GM13977 (cell line): ENCODE results near the gene DRAXIN.

ENCODE experiments used
- DNase-seq: peaks from one replicate; pipeline ENCODE4 v3.0.0; 2012; ENCODE audit warnings: low spot score
- in situ Hi-C: fragments of 300-500 bp; cut with MboI; formaldehyde crosslinking; loops from one replicate; pipeline ENCODE4 v1.12.0; 2022; ENCODE audit warnings: low sequenced_read_pairs, low pct_unique_long_range_greater_than_20kb, mixed read lengths, inconsistent platforms; ENCODE audit not compliant: unreplicated experiment
- TF ChIP-seq, protein P1 (sequence below): IDR thresholded peaks from 2 replicates; pipeline ENCODE4 v1.5.1; 2012; ENCODE audit warnings: mild to moderate bottlenecking, control low read depth; ENCODE audit not compliant: insufficient read depth; ENCODE audit errors: extremely low read depth, missing control alignments

Gene DRAXIN

DNA sequence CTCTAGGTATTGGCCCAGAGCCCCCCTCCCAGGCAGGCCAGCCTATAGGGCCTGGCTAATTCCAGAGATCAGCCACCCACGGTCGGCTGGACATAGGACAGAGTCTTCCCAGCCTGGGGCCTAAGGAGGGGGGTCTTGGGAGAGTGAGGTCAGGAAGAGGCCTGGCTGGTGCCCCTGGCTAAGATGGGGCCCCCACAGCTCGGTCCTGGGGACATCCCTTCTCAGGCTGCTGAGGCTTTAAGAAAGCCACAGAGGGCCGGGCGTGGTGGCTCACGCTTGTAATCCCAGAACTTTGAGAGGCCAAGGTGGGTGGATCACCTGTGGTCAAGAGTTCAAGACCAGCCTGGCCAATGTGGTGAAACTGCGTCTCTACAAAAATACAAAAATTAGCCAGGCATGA, 73.0 kb downstream of the DRAXIN start:
- TF ChIP-seq, protein P1, sequence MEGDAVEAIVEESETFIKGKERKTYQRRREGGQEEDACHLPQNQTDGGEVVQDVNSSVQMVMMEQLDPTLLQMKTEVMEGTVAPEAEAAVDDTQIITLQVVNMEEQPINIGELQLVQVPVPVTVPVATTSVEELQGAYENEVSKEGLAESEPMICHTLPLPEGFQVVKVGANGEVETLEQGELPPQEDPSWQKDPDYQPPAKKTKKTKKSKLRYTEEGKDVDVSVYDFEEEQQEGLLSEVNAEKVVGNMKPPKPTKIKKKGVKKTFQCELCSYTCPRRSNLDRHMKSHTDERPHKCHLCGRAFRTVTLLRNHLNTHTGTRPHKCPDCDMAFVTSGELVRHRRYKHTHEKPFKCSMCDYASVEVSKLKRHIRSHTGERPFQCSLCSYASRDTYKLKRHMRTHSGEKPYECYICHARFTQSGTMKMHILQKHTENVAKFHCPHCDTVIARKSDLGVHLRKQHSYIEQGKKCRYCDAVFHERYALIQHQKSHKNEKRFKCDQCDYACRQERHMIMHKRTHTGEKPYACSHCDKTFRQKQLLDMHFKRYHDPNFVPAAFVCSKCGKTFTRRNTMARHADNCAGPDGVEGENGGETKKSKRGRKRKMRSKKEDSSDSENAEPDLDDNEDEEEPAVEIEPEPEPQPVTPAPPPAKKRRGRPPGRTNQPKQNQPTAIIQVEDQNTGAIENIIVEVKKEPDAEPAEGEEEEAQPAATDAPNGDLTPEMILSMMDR: no peak
- in situ Hi-C loops: no loop called here
- DNase-seq: no peak

DNA sequence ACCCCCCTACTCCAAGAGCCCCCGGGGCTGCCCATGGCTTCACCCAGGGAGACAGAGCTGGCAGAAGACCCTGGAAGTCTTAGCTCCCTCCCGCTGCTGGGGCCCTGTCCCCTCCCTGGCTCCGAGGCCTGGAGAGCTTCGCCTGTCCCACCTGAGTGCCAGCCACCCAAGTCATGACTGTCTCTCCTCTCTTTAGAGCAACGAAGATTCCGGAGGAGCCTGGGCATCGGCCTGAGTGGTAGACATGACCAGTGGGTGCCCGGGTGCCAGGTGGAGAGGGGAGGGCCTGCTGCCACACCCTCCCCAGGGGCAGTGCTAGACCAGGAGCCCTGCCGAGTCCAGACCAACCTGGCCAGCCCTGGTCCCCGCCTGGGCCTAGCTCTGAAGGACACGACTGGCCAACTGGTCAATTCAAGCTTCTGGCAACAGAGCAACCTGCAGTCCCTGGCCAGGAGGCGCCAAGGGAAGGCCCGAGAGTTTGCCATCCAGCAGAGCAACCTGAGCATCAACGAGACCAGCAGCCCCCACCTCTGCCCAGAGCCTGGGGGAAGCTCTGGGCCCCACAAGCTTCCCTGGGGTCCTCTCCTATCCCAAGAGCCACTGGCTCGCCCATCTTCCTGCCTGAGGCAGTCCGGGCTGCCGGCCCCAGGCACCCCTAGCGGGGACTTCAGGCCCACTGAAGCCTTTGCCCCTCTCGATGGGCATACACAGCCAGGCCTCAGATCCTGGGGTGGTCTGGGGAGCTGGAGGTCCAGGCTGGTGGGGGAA, 74.3 kb downstream of the DRAXIN start:
- TF ChIP-seq, protein P1: no peak
- DNase-seq: no peak
- in situ Hi-C loops: no loop called here

DNA sequence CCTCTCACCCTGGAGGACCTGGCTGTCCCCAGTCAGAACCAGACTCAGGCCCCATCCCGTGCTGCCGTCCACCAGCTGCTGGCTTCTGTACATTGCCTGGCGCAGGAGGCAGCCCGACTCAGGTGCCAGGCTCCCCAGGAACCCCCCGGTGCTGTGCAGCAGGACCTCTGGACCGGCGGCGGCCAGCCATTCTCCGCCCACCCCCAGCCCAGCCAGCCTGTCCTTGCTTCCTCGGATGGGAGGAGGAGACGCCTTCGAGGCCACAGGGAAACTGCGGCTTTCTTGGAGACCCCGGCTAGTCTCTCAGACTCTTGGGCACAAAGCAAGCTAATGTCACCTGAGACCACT, 74.9 kb downstream of the DRAXIN start:
- TF ChIP-seq, protein P1: no peak
- in situ Hi-C loops: no loop called here
- DNase-seq: no peak

DNA sequence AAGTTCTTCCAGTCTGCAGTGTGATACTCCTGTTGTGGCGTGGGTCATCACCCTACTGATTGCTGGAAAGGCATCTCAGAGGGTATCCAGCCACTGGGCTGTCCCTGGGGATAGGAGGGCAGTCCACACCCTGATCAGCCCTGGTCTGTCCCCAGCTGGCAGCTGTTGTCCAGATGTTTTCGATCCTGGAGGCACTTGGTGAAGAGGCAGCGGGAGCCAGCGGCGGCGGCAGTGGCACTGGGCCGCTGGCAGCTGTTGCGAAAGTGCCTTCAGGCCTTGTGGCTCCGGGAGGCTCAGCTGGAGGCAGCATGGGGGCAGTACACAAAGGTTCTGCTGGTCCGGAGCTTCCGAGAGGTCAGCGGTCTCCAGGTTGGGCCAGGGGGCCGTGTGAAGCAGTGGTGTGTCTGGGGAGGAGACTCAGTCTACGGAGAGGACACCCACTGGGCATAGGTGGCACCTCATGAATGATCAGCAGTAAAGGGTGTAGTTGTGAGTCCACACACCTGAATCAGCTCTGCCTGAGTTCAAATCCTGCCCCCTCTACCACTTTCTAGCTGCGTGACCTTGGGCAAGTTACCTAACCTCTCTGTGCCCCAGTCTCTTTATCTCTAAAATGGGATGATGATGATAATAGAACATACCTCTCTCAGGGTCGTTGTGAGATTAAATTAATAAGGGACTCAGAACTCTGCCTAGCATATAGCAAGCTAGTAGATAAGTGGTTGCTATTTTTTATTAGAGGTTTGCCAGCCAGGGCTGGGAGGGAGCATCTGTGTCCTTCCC, 76.6 kb downstream of the DRAXIN start:
- TF ChIP-seq, protein P1: no peak
- DNase-seq: no peak
- in situ Hi-C loops: no loop called here

DNA sequence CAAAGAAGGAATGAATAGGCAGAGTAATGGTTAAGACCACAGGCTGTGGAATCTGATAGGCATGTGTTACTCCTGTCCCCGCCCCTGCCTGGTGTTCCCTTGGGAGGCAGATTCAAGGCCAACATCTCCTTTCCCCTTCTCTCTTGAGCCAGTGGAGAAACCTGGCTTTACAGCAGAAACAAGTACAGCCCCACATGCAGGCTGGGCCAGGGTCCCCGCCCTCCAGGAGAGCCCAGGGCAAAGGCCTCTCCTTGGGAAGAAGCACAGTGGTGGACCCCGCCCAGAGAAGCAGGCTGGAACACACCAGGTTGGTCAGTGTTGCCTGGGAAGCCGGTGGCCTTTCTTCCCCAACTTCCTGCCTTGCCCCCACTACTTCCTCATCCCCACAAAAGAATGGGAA, 77.3 kb downstream of the DRAXIN start:
- DNase-seq: no peak
- in situ Hi-C loops: no loop called here
- TF ChIP-seq, protein P1: no peak

DNA sequence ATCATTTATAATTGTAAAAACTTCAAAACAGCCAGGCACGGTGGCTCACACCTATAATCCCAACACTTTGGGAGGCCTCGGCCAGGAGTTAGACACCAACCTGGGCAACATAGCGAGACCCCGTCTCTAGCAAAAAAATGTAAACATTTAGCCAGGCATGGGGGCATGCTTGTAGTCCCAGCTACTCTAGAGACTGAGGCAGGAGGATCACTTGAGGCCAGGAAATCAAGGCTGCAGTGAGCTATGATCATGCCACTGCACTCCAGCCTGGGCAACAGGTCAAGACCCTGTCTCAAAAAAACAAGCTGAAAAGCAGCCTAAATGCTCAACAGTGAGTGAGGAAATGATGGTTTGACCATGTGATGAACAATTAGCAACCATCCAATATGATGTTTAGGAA, 77.8 kb downstream of the DRAXIN start:
- in situ Hi-C loops: no loop called here
- TF ChIP-seq, protein P1: no peak
- no peak for DNase-seq
